Pons (tissue), 1 donor: Measurements from ENCODE around the gene SUSD2.
"Not testable (repeated sequence)": the region's sequence is repeated elsewhere in the genome, so short reads cannot be mapped to it uniquely, and the experiment has no call there.

ENCODE experiments used
- DNase-seq: peaks from one replicate; pipeline ENCODE4 v3.0.0-alpha.2; 2016; ENCODE audit warnings: low spot score

The SUSD2 gene

DNA sequence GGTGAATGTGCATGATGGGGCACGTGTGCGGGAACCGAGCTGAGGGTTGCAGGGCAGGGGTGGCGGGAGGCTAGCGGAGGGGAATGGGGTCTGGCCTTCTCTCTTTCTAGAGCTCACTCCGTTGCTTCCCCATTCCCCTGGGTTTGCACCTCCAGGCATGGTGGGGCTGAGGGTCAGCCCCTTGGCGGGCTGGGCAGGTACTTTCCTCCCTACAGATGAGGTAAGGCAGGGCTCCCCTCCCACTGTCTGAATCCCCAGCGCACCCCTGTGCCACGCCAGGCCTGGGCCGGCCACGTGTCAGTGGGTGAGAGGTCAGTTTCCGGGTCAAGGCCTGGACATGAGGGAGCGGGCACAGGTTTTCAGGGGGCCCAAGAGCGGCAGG lies 8.9 kb downstream of the SUSD2 start:
- no peak for DNase-seq

DNA sequence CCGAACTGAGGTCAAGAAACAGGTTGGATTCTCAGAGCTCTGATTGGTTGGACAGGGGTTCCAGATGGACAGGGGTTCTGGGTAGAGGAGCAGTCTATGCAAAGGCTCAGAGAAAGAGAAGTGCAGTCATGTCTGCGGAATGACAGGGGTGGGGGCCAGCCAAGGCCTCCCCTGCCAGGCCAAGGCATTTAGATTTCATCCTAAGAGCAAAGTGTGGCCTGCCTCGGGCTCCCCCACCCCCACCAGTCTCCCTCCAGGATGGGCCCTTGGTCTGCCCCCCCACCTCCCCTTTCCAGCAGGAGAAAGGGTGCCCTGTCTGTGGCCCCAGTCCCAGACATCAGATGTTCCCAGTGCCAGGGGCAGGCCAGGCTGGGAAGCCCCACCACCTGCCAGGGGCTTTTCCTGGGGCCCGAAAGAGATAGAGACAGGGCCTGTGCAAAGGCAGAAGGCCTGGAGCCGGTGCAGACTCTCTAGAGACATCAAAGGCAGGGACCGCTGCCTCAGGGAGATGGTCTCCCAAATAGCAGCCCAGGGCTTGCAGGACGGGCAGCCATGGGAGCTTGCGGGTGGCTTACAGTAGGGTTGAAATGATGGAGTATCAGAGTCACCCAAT lies 9.4 kb downstream of the SUSD2 start:
- DNase-seq, result no peak

DNA sequence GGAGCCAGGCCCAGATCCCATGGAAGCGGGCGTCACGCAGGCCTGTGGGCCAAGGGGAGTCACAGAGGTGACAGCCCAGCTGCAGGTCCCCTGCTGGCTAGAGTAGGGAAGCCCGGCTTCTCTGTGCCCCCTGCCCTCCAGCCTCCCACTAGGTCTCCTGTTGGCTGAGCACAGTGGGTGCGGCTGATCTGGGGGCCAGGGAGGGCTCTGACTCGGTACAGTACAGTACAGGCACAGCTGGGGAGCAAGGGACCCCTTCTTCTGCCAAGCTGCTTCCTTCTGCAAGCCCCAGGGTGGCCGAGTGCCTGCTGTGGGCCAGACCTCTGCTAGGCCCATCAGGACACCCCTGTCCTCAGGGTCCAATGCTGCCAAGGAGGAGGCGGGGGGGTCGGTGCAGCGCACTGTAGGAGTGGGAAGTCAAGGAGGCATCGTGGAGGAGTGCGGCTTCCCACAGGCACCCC lies 10.1 kb downstream of the SUSD2 start:
- no peak for DNase-seq

DNA sequence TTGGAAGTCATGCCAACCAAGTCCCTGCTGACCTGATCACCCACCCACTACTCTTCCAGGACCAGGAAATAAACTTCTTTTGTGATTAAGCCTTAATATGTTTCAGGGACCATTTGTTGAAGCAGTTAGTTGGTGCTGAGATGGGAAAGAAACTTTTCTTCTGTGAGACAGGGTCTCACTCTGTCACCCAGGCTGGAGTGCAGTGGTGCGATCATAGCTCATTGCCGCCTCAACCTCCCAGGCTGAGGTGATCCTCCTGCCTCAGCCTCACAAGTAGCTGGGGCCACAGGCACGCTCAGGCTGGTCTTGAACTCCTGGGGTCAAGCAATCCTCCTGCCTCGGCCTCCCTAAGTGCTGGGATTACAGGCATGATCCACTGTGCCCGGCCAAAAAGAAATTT lies 10.6 kb downstream of the SUSD2 start:
- DNase-seq, result no peak

DNA sequence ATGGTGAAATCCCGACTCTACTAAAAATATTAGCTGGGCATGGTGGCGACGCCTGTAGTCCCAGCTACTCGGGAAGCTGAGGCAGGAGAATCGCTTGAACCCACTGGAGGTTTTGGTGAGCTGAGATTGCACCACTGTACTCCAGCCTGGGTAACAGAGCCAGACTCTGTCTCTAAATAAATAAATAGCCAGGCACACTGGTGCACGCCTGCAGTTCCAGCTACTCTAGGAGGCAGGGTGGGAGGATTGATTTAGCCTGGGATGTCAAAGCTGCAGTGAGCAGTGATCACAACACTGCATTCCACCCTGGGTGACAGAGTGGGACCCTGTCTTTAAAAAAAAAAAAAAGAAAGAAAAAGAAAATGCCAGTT lies 17.4 kb downstream of the SUSD2 start:
- no peak for DNase-seq

DNA sequence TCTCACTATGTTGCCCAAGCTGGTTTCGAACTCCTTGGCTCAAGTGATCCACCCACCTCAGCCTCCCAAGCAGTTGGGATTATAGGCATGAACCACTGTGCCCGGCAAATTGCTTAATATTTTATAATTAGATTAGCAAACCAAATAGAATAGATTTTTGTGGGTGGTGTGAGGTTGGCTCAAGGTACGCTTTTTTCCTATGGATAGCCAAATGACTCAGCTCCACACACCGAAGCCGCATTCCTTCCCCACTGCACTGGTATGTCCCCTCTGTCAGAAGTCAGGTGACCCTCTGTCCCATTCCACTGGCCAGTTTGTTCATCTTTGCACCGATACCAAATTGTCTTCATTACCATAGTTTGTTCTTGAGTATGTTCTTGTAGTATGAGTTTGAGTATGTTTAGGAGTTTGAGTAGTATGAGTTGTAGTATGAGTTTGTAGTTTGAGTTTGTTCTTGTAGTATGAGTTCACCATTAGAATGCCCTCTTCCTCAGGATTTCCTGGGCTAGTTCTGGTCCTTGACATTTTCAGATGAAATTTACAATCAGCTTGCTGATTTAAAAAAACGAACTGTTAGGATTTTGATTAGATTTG lies 19.4 kb downstream of the SUSD2 start:
- DNase-seq, result no peak

DNA sequence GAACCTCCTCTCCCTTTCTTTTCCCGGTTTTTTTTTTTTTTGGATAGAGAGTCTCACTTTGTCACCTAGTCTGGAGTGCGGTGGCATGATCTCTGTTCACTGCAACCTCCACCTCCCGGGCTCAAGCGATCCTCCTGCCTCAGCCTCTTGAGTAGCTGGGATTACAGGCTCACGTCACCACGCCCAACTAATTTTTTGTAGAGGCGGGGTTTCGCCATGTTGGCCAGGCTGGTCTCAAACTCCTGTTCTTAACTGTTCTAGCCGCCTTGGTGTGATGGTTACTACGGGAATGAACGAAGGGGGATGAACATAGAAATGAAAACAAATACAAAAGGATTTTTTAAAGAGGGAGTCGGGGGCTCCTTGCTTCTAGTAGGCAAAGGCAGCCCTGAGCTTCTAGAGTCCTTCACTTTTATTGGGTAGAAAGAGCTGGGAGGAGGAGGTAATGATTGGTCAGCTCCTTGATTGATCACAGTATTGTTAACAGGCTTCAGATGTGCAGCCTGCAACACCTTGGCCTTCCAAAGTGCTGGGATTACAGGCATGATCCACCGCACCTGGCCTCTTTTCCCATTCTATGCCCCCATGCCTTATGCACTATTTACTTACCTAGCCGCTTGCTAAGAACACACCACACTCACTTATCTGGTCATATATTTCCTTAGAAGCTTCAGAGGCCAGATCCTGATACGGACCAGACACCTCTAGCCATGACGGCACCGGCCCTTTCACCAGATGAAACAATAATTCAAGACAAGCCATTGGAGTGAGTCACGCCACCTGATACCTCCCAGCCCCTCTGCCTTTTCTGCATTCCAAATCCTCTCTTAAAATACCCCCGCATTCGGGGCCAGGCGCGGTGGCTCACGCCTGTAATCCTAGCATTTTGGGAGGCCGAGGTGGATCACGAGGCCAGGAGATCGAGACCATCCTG lies 20.7 kb downstream of the SUSD2 start:
- DNase-seq, result no peak

DNA sequence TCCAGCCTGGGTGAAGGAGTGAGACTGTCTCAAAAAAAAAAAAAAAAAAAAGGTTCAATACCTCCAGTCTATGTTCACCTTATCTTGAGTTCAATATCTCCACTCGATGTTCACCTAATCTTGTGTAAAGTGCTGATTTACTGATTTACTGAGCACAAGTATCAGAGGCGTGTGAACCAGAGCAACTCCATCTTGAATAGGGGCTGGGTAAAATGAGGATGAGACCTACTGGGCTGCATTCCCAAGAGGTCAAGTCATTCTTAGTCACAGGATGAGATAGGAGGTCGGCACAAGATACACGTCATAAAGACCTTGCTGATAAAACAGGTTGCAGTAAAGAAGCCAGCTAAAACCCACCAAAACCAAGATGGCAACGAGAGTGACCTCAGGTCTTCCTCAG lies 22.6 kb downstream of the SUSD2 start:
- DNase-seq, result not testable (repeated sequence)

DNA sequence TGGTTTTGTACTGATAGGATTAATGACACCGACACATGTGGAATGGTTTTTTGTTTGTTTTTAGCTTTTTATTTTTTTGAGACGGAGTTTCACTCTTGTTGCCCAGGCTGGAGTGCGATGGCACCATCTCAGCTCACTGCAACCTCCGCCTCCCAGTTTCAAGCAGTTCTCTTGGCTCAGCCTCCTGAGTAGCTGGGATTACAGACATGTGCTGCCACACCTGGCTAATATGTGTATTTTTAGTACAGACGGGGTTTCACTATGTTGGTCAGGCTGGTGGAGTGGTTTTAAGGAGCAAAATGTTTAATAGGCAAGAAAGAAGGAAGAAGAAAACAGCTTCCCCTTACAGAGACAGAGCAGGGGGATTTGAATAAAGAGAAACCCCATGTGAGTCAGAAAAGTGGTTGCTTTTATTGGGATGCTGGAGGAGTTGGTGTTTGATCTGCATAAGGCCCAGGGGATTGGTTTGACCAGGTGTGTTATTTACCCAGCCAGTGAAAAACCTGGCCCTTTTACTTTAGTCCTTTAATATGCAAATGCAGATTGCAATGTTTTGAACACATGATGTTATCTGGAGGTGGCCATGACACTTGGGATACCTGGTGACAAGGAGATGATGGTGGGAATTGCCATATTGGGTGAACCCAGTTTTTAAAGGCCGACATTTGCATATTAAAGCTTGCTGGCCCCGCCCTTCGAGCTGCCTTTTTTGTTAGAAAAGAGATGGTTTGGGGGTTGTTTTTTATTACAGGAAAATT lies 24.3 kb downstream of the SUSD2 start:
- no peak for DNase-seq

DNA sequence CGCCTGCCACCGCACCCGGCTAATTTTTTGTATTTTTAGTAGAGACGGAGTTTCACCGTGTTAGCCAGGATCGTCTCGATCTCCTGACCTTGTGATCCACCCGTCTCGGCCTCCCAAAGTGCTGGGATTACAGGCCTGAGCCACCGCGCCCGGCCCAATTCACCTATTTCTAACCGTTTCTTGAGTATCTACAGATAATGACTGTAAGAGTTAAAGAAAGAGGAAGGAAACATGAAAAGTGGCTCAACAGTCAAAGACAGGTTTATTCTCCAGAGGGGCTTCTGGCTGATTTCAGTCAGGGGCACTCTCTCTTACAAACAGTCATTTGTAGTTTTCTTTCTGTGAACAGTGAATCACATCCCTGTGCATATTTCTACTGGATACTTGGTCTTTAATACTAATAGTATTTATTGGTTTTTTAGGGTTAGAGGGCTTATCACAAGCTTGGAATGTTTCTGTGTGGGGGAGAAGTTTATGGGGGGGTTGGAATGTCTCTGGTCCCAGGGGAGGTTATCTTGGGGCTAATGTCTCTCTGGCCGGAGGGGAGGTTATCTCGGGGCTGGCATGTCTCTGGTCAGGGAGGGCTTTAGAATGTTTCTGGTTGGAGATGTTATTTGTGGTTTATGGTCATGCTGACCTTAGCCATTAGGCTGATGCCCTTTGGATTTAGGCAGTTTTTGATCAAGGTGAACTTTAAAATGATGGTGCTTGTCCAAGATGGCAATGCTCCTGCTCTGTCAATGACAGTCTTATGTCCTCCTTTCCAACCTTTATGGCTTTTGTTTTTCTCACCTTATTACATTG lies 25.4 kb downstream of the SUSD2 start:
- DNase-seq, result not testable (repeated sequence)

DNA sequence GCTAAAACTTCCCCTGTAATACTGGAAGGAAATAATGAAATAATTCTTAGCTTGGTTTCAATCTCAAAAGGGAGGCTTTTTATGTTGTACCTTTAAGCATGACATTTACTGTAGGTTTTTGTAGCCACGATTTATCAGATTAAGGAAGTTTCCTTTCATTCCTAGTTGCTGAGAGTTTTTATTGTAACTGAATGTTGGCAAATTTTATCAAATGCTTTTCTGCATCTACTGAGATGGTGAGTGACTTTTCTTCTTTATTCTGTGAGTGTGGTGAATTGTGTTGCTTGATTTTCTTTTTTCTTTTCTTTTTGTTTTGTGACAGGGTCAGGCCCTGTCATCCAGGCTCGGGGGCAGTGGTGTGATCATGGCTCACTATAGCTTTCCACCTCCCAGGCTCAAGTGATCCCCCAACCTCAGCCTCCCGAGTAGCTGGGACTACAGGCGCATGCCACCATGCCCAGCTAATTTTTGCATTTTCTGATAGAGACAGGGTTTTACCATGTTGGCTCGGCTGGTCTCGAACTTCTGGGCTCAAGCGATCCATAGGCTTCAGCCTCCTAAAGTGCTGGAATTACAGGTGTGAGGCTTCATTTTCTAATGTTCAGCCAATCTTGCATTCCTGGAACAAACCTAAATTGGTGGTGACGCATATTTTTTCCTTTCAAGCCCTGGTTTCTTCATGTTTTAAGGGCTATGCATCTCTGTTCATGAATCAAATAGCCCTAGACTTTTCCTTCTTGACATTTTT lies 26.2 kb downstream of the SUSD2 start:
- DNase-seq, result no peak

DNA sequence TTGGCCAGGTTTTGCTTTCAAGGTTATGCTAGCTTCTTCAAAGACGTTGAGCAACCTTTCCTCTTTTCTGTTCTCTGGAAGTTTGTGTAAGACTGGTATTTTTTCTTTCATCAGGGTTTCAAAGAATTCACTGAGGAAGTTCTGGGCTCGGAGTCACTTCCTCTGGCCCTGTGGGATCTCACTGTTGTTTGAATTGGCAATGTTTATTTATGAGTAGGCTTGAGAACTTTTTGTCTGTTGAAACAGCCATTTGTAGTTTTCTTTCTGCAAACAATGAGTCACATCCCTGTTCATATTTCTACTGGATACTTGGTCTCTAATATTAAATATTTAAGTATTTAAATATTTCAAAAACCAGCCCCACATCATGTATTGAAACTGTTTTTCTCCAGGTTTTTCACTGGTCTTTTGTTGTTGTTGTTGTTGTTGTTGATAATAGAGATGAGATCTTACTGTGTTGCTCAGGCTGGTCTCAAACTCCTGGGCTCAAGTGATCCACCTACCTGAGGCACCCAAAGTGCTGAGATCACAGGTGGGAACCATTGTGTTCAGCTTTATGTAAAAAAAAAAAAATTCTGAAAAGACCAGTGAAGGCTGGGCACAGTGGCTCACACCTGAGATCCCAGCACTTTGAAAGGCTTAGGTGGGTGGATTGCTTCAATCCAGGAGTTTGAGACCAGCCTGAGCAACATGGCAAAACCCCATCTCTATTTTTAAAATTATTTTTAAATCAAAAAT lies 26.9 kb downstream of the SUSD2 start:
- DNase-seq, result peak; percentile 74

DNA sequence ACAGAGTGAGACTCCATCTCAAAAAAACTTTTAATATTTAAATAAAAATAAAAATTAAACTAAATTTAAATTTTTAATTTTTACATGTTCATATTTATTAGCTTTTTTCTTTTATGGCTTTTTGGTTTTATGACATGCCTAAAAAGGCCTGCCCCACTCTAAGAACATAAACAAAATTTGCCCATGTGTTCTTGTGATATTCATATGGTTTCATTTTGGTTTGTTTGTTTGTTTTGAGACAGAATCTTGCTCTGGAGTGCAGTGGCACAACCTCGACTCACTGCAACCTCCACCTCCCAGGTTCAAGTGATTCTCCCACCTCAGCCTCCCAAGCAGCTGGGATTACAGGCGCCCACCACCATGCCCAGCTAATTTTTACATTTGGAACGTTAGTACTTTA lies 27.7 kb downstream of the SUSD2 start:
- no peak for DNase-seq

DNA sequence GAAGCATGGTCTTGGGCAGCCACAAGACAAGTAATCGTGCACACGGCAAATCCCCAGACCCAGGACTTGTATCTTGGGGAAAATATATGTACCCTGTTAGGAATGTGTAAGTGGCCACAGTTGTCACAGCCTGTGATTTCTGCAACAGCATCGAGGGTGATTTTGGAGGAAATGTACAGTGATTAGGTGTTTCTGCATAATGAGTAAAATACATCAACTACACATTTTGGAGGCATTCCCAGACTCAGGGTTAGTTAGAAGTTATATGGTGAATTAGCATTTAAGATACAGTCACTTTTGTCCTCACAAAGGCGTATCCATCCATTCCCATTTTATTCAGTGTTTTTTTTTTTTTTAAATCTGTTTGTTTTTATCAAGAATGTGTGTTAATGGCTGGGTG lies 28.4 kb downstream of the SUSD2 start:
- DNase-seq, result no peak

DNA sequence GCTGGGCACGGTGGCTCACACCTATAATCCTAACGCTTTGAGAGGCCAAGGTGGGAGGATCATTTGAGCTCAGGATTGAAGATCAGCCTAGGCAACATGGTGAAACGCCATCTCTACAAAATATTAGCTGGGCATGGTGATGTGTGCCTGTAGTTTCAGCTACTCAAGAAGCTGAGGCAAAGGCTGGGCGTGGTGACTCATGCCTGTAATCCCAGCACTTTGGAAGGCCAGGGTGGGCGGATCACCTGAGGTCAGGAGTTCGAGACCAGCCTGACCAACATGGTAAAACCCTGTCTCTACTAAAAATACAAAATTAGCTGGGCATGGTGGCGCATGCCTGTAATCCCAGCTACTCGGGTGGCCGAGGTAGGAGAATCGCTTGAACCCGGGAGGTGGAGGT lies 29.1 kb downstream of the SUSD2 start:
- DNase-seq, result not testable (repeated sequence)

DNA sequence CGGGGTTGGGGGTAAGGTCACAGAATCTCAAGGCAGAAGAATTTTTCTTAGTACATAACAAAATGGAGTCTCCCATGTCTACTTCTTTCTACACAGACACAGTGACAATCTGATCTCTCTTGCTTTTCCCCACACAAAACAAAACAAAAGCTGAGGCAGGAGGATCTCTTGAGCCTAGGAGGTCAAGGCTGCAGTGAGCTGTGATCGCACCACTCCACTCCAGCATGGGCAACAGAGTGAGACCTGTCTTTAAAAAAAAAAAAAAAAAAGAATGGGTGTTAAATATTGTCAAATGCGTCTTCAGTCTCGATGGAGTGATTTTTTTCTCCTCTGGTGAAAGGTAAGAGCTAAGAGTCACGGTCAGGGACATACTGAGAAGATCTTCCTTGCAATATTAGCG lies 30.4 kb downstream of the SUSD2 start:
- not testable (repeated sequence) for DNase-seq

DNA sequence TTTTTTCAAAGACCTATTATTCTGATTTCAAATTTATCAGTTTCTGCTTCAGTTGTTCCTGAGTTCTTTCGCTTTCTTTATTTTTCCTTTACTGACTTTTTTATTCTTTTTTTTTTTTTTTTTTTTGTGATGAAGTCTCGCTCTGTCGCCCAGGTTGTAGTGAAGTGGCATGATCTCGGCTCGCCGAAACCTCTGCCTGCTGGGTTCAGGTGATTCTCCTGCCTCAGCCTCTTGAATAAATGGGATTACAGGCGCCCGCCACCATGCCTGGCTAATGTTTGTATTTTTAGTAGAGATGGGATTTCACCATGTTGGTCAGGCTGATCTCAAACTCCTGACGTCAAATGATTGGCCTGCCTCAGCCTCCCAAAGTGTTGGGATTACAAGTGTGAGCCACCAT lies 31.8 kb downstream of the SUSD2 start:
- not testable (repeated sequence) for DNase-seq

DNA sequence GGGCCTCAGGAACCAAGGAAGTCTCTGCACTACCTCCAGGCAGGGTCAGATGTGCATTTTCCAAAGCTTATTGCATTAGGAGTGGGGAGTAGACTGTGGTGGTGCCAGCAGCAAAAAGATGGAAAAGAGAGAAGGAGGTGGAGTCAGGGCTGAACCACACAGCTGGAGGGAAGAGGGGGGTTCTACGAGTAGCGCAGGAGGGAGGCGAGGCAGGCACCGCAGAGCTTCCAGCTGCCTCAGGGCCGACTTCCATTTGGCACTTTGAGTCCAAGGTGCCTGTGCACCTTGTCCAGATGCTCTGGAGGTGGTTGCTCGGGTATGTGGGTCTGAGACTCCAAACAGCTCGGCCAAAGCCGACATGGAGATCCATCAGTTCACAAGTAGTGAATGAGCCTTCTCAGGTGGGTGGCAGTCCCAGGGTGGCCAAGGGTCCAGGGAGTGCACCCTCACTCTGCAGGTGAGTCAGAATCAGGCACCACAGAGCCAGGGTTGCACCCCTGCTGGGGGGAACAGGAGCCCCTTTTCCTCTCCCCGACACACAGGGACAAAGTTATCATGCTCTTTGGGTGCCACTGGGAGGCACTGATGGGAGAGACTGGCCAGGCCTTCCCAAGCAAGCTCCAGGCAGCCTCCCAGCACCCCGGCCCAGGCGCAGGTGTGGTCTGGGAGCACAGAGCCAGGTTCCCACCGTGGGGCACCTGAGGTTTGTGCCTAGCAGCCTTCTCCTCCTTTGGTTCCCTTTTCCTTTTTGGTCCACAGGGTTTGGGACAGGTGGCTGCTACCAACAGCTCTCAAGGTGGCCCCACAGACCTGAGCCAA lies 33.4 kb downstream of the SUSD2 start:
- no peak for DNase-seq

DNA sequence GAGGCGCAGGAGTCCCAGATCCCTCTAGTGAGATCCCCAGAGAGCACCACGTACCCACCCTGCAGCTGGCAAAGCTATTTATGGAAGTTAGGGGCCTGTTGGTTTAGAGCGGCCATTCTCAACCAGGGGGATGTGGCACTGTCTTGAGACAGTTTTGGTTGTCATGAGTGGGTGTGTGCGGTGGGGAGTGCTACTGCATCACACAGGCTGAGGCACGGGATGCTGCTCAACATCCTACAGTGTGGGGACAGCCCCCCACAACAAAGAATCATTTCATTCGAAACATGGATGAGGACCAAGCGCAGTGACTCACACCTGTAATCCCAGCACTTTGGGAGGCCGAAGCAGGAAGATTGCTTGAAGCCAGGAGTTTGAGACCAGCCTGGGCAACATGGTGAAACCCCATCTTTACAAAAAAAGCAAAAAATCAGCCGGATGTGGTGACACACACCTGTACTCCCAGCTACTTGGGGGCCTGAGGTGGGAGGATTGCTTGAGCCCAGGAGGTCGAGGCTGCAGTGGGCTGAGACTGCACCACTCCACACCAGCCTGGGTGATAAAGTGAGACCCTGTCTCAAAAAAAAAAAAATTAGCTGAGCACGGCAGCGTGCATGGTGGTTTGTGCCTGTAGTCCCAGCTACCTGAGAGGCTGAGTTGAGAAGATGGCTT lies 35.4 kb downstream of the SUSD2 start:
- no peak for DNase-seq
